ENCODE measurements around the gene PRPF40B. TPM values are rescaled to one million over a fixed set of nuclear protein-coding genes. Genes with fewer than 3 reads are reported as not detected.

Gene PRPF40B
- total RNA-seq, 1 donor from 2014 or later = 6.3 TPM

DNA sequence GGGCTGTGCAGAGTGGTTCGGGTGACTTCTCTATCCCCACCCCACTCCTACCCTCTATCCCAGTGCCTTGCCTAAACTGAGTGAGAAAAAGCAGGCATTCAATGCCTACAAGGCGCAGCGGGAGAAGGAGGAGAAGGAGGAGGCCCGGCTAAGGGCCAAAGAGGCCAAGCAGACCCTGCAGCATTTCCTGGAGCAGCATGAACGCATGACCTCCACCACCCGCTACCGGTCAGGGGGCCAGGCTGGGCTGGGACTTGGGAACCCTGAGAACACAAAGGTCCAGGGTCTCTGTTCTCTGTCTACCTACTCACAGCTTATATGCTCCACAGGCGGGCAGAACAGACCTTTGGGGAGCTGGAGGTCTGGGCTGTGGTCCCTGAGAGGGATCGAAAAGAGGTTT lies 11.7 kb downstream of the PRPF40B start:
- DNase-seq (ENCODE audit: extremely low read depth, low read depth, low spot score) = no peak

DNA sequence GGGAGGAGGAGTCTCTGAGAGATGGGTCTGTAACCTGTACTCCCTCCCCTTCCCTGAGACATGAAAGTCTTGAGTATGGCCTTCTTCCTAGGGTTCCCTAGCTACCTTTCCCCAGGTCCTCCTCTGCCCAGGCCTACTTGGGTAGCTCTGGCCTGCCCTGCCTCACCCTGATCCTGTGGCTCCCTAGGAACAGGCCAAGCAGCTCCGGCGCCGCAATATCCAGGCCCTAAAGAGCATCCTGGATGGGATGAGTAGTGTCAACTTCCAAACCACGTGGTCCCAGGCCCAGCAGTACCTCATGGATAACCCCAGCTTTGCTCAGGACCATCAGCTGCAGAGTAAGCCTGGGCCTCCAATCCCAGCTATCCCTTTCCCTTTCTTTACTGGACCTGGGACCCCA lies 12.3 kb downstream of the PRPF40B start:
- DNase-seq (ENCODE audit: extremely low read depth, low read depth, low spot score) = no peak

DNA sequence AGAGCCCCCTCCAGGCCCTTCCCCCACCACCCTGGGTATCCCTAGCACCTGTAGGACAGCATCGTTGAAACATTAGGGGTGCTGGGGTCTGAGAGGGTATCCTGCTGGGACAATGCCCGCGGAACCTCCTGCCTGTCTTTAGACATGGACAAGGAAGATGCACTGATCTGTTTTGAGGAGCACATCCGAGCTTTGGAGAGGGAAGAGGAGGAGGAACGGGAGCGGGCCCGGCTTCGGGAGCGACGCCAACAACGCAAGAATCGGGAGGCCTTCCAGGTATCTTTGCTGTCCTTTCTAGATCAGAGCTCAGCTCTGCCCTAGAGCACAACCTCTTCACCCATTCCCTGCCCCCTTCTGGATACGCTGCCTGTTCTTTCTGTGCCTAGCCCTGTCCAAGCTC lies 13.2 kb downstream of the PRPF40B start:
- no peak for DNase-seq (ENCODE audit: extremely low read depth, low read depth, low spot score)

DNA sequence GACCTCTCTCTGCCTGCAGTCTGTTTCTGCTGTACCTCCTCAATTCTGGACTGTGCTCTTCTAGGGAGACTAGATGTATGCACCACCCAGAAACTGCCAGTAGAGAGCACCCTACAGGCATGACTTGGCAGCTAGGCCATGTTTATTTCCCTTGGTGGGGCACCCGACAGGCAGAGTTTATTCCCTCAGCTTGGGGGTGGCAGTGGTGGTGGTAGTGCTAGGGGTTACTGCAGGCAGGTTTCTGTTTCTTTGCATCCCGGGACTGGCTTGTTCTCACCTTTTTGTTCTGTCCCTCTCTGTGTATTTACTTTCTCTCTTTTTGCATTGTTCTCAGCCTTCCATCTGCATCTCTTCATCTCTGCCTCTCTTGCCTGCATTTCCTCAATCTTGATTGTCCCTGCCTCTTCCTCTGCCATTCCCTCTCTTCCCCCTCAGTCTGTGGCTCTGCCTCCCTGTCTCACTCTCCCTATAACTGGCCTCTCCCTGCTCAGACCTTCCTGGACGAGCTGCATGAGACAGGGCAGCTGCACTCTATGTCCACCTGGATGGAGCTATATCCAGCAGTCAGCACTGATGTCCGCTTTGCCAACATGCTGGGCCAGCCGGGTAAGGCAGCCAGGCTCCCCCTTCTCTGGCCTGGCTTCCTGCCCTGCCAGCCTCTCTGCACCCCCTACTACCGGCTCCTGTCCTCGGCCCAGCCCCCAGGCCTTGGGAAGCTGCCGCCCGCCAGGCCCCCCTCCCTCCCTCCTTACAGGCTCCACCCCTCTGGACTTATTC lies 13.8 kb downstream of the PRPF40B start:
- no peak for DNase-seq (ENCODE audit: extremely low read depth, low read depth, low spot score)

DNA sequence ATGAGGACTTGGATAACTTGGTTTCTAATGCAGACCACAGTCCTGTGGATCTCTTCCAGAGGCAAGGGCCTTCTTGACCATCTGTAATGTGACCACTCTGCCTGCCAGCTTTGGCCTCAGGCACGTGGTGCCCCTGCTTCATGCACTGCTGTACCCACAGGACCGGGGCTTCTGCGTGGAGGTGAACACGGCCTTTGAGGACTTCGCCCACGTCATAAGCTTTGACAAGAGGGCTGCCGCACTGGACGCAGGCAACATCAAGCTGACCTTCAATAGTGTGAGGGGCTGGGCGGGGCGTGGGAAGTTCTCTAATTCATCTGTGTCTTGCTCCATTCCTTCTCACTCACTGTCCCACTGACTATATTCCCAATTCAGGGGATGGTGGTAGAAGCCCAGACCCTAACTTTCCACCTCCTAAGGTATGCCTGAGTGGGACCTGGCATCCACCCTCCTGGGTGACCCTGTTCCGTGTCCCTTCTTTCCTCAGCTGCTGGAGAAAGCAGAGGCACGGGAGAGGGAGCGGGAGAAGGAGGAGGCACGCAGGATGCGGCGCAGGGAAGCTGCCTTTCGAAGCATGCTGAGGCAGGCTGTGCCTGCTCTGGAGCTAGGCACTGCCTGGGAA lies 18.5 kb downstream of the PRPF40B start:
- no peak for DNase-seq (ENCODE audit: extremely low read depth, low read depth, low spot score)

DNA sequence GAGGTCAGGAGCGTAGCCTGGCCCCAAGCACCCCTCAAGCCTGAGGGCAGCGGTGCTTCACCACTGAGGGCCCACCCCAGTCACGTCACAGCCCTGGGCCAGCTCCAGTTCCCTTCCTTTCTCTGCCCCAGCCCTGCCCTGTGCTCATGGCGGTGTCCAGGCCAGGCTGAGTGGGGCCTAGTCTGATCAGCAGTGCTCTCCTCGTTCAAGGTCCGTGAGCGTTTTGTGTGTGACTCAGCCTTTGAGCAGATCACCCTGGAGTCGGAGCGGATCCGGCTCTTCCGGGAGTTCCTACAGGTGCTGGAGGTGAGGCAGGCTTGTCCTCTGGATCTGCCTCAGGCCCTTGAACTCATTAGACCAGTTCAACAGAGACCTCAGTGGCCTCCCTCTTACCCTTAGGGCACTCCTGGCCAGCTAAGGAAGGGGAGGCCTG lies 19.0 kb downstream of the PRPF40B start:
- no peak for DNase-seq (ENCODE audit: extremely low read depth, low read depth, low spot score)

DNA sequence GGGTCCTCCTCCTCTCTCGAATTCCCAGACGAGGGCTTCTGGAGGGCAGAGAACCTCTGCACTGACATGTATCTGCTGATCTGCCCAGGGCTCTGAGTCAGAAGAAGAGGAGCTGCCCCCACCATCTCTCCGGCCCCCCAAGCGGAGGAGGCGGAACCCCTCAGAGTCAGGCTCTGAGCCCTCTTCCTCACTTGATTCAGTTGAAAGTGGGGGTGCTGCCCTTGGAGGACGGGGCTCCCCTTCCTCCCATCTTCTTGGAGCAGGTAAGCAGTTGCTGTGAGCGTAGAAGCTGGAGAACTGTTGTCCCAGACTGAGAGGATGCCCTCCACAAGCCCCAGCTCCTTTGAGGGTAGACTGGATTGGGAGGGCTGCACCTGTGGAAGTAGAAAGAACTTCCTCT lies 19.8 kb downstream of the PRPF40B start:
- DNase-seq (ENCODE audit: extremely low read depth, low read depth, low spot score) = no peak

DNA sequence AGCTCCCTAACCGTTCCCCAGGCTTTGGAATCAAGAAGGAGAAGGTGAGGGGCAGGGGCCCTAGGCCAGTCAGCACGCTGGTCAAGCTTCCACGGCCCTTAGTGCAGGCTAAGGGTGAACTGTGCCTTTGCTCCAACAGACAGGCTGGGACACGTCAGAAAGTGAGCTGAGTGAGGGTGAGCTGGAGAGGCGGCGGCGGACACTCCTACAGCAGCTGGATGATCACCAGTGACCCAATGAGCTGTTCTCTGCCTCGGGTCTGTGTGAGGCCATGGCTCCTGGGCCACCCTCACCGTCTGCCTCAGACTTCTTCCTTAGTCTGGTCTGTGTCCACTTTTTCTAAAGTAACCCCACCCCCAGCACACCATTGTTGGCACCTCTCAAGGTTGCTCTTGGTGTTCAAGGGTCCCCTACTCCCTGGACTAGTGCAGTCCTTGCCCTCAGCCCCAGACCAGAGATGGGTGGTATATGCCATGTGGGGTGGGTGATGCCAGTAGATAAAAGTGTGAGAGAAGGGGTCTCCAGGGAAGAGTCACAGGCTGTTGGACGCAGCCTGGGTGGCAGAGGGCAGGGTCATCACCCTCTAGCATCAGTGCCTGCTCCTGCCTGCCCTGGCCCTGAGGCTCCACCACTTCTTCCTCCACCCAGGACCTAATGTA lies 20.7 kb downstream of the PRPF40B start:
- no peak for DNase-seq (ENCODE audit: extremely low read depth, low read depth, low spot score)

DNA sequence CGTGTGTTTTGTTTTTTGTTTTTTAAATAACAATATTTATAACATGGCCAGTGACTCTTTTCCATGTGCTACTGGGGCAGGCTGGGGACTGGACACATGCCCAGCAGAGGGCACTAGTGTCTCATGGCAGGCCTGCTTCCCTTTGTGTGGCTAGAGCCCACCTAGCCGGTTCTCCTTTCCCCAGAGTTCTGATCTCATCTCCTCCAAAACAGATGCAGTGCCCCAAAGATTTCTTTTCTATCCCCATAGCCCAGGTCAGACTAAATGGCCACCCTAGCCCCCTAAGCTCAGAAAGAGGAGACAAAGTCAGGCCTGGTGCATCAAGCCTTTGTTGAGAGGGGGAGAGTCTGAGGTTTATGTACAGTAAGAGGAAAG lies 21.2 kb downstream of the PRPF40B start:
- DNase-seq (ENCODE audit: extremely low read depth, low read depth, low spot score) = no peak

DNA sequence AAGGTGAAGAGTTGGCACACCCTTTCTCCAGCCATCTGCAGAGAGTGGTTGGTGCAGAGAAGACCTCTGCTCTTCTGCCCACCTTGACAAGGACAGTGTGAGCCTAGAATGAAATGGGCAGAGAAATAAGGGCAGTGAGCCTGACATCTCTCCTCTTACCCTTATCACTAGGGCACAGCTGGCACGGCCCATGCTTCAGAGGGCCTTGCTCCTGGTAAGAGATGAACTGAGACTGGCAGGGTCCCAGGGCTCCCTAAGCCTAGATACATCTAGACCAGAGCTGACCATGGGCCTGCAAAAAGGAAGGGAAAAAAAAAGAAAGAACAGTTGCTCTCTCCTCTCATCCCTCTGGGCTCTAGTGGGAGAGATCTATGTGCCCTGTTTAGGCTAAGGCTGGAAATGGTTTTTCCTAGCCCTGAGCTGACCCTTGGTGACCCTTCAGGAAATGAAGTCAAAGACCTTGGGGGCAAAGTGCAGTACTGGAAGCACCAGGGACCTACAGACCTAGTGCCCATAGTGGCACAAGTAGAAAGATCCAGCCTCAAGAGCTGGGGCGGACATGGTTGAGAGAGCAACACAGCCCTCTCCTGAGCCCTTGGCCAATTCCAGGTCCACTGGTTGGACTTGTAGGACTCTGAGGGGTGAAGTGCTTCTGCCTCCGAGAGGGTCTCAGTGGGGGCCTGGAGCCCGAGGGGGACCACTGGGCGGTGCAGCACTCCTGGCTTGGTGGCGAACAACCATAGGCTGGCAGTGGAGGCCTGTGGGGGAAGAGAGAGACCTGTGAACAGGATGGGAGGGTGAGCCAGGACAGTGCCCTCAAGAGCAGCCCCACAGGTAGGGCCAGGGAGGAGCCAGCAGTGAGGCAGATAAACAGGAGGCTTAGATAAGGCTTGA lies 22.0 kb downstream of the PRPF40B start:
- no peak for DNase-seq (ENCODE audit: extremely low read depth, low read depth, low spot score)

DNA sequence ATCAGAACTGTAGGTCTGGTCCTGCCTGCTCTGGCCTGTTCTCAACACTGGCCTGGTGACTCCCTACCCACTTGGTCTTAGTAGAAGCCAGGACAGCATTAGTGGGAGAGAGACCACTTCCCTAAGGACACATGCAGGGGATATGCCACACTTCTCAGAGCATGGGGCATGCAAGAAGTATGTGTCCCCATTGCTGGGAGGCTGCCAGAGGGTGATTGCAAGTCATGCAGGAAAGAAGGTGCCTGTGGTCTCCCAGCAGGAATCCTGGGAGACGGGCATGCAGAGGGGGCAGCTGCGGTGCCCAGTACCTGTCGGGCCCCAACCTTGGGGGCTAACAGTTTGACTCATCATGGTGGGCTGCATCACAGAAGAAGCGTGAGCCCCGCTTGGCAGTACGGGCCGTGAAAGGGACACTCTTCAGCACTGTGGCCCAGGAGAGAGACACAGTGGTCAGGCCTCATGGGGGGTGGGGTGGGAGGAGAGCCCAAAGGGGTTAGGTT lies 23.0 kb downstream of the PRPF40B start:
- no peak for DNase-seq (ENCODE audit: extremely low read depth, low read depth, low spot score)

DNA sequence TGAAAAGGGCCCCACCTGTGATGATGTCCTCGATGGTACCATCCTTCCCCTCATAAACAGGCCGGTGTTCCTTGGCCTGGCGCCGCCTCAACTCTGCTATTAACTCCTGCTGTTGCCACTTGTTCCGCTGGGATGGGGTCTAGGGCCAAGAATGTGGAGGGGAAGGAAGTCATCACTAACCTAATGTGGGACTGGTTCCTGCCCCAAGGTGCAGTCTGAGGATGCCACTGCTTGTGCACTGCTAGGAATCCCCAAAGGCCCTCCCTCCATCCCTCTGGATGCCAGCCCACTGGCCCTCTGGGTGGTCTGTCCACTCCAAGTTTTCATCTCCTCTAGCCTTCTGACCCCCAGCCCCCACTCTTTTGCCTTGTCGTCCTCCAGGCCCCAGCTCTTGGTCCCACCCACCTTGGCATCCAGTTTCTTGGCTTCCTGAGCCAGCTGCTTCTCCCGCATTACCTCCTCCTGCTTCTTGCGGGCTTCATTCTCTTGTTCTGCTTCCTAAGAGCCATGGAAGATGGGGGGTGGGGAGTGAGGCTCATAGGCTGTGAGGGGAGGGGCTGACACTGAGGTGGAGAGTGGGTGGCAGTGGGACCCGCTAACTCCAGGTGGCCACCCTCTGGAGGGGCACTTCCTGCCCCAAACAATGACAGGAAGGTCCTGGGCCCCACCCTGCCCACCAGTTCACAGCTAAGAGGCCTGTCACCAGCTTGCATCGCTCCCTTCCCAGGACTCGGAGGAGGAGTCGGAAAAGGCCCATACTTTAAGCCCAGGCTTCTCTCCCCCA lies 23.7 kb downstream of the PRPF40B start:
- no peak for DNase-seq (ENCODE audit: extremely low read depth, low read depth, low spot score)

DNA sequence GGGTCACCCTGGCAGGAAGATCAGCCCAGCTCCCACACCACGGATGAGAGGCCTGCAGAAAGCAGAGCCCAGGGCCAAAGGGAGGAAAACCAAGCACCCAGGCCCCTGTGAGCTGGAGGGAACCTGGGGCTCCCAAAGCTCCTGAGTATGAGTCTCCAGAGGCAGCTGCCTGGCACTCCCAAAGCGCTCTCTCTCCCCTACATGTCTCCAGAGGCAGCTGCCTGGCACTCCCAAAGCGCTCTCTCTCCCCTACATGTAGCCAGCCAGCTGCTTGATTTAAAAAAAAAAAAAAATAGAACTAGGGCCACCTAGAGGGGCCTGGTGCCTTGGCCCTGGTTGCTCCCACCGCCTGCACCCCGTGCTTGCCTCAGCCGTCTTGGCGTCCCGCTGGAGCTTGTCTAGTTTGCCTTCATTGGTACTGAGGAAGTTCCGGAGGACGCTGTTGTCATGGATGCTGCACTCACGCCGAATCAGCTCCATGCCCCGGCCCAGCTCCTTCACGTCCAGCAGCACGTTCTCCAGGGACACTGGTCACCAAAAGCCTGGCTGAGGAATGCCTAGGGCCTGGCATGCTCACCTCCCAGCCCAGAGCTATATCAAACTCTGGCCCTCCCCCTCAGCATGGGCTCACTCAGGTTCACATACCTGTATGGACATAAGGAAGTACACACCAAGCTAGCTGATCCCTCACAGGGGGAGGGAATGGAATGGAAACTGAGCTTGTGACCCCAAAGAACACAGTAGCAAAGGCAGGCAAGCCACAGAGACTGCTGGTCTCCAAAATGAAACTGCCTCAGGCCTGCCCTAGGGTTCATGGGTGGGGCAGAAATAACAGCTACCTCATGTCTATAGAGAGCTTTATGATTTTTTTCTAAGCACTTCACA lies 24.7 kb downstream of the PRPF40B start:
- DNase-seq (ENCODE audit: extremely low read depth, low read depth, low spot score) = no peak

DNA sequence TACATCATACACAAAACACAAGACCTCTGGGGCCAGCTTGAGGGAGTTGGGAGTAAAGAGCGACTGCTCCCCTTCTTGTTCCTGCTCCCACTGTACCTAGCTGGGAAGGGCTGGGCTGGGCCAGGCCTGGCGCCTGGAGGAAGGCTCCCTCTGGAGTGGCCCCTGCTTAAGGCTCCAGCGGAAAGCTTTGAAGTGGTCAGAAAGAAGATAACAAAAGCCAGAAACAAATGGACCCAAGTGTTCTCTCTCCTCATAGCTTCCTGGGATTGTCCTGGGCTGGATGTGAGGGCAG lies 25.3 kb downstream of the PRPF40B start:
- DNase-seq (ENCODE audit: extremely low read depth, low read depth, low spot score) = no peak

DNA sequence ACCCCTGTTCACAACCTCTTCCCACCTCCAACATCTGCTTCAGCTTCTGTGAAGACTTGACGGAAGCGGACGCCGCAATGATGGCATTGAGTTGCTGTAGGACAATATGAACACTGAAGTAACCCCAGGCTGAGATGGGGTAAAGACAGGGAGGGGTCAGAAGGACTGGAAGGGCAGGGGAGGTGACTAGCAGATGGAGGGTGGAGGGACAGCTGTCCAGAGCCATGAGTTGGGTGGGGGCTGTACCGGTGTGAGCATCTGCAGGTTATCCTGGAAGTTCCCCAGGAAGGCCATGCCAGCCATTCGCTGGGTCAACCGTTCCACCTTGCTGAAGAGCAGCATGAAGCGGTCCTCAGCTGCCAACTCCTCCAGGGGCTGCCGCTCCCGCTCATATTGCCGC lies 26.1 kb downstream of the PRPF40B start:
- no peak for DNase-seq (ENCODE audit: extremely low read depth, low read depth, low spot score)

DNA sequence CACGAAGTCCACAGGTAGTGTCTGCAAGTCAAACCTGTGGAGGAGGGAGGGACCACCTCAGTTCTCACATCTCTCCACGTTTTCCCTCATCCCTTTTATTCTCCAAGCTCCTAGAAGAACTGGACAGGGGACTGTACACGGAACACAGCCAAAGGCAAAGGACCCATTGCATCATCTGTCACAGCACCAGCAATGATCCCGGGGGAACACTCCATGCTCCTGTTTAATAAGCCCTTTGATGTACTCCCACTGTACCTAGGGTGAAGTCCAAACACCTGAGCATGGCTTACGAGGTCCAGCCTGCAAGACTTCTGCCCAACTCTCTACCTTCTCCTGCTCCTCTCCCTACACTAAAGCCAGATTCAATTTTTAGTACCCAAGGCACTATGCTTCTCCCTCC lies 26.5 kb downstream of the PRPF40B start:
- no peak for DNase-seq (ENCODE audit: extremely low read depth, low read depth, low spot score)

DNA sequence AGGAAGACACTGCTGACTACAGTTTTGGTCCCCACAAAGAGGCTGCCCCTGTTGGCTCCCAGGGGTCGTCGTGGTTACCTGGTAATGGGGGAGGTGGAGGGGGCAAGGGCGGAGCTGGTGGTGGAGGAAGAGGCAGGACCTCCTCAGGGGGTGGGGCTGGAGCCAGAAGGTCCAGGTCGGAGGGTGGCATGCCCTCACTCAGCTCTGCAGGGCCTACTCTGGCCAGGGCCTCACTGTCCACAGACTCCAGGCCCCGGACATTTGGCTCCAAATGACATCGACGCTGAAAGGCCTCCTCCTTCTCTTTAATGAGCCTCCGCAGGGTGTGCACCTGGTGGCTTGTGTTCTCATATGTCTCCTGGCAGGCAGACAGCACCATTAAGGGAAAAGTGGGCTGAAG lies 28.5 kb downstream of the PRPF40B start:
- DNase-seq (ENCODE audit: extremely low read depth, low read depth, low spot score) = no peak

DNA sequence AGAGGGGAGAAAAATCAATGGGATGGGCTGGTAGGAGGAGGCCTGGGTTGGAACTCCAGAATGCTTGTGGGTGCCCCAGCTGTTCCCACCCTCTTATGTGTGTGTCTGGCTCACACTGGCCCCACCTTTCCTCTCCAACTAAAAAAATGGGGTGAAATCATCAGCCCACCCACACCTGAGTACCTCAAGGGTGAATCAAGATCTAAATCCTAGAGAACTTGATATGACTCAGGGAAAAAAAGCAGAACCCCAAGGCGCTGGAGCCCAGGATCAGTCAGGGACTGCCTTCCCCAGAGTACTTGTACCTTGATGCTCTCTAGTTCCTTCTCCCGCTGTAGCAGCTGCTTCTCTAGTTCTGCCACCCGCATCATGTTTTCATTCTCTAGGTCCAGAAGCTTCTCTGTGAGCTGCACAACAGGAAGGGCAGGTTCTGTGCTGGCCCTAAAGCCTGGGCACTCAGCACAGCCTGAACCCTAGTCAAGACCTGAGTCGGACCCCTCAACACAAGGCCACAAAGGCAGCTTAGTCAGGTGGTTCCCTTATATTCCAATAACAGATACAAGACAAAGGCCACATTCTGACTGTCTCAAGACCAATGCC lies 29.7 kb downstream of the PRPF40B start:
- no peak for DNase-seq (ENCODE audit: extremely low read depth, low read depth, low spot score)

DNA sequence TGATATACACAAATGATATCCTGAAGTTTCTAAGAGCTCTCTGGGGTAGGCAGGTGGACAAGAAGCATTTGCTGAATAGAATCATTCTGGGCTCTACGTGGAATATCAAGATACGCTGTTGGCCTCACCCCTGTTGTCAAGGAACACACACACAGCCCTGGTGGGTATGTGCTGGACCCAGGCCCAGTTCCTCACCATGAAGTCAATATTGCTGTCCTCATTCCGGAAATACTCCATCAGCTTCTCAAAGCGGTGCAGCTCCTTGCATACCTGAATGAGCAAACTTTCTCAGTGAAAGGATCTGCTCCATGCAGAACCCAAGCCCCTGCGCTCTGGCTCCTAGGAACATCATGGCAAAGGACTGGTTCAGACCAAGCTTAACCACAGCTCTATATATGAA lies 31.4 kb downstream of the PRPF40B start:
- DNase-seq (ENCODE audit: extremely low read depth, low read depth, low spot score) = no peak

Measured in glomerular endothelial cell (primary cell).